HepG2 (cell line): ENCODE data around the gene RAB6B. TPM values are rescaled to one million over a fixed set of nuclear protein-coding genes. Genes with fewer than 3 reads are reported as not detected.

Experiments used
- ARID3A ChIP-seq: IDR thresholded peaks from 2 replicates; pipeline ENCODE4 v1.6.1; 2012; ENCODE audit warnings: low read depth, low read length, improper control_type of control experiment
- BATF2 ChIP-seq: sonication (generic); formaldehyde crosslinking; IDR thresholded peaks from 2 replicates; pipeline ENCODE4 v1.8.0; 2022; ENCODE audit warnings: mild to moderate bottlenecking, missing genetic modification reagents, moderate library complexity
- CBX5 ChIP-seq: sonication (generic); formaldehyde crosslinking; IDR thresholded peaks from 2 replicates; pipeline ENCODE4 v1.4.0; 2020; ENCODE audit warnings: missing genetic modification reagents, borderline replicate concordance
- CEBPB ChIP-seq: IDR thresholded peaks from 2 replicates; pipeline ENCODE4 v1.6.1; 2011; ENCODE audit warnings: low read depth, low read length, improper control_type of control experiment, borderline replicate concordance
- RELA ChIP-seq: sonication (generic); formaldehyde crosslinking; IDR thresholded peaks from 2 replicates; pipeline ENCODE4 v1.4.0; 2020; ENCODE audit warnings: missing genetic modification reagents
- ZBTB10 ChIP-seq: sonication (generic); formaldehyde crosslinking; IDR thresholded peaks from 2 replicates; pipeline ENCODE4 v1.4.0; 2020; ENCODE audit warnings: missing genetic modification reagents, borderline replicate concordance
- ZNF552 ChIP-seq: sonication (generic); formaldehyde crosslinking; IDR thresholded peaks from 2 replicates; pipeline ENCODE4 v1.9.0; 2022; ENCODE audit warnings: missing genetic modification reagents, mild to moderate bottlenecking, borderline replicate concordance
- ZNF776 ChIP-seq: sonication (generic); formaldehyde crosslinking; IDR thresholded peaks from 2 replicates; pipeline ENCODE4 v1.4.0; 2020; ENCODE audit warnings: mild to moderate bottlenecking, missing genetic modification reagents
- polyA plus RNA-seq, 8 experiments: library from polyadenylated mRNA; depleted of rRNA in 3 of 8; stranded (reverse) in 7 of 8; unstranded in 1 of 8; fragments of >200 nt; fragmentation: Illumina TruSeq in 4 of 8; extraction: Trizol in 4 of 8; gene quantifications; 2 replicates each; pipeline versions ENCODE4 v1.2.1 to v1.2.3, GENCODE V29; 2011 to 2016; ENCODE audit warnings: low read depth in 4 of 8, missing spikeins in 1 of 8, mixed read lengths in 1 of 8; ENCODE audit not compliant: insufficient read depth in 1 of 8
- total RNA-seq, 5 experiments: library from RNA; depleted of rRNA; stranded (reverse); fragments of >200 nt; fragmentation: Illumina TruSeq; extraction: Trizol; gene quantifications; 2 replicates each; pipeline ENCODE4 v1.2.3, GENCODE V29; 2016; ENCODE audit warnings: low read depth in 1 of 5
- TF ChIP-seq, protein P1 (sequence below): sonication (generic); formaldehyde crosslinking; IDR thresholded peaks from 2 replicates; pipeline ENCODE4 v1.9.0; 2021; ENCODE audit warnings: missing genetic modification reagents, borderline replicate concordance
- TF ChIP-seq, protein P2 (sequence below): sonication (generic); formaldehyde crosslinking; IDR thresholded peaks from 2 replicates; pipeline ENCODE4 v1.8.1; 2023; ENCODE audit warnings: missing genetic modification reagents, mild to moderate bottlenecking, borderline replicate concordance

RAB6B gene
- total and polyA plus RNA-seq, 2 of the 13 experiments (the other 11 are each of a cell fraction or from before 2014, with no cell fraction given): 0.16 TPM; not detected in 1

DNA sequence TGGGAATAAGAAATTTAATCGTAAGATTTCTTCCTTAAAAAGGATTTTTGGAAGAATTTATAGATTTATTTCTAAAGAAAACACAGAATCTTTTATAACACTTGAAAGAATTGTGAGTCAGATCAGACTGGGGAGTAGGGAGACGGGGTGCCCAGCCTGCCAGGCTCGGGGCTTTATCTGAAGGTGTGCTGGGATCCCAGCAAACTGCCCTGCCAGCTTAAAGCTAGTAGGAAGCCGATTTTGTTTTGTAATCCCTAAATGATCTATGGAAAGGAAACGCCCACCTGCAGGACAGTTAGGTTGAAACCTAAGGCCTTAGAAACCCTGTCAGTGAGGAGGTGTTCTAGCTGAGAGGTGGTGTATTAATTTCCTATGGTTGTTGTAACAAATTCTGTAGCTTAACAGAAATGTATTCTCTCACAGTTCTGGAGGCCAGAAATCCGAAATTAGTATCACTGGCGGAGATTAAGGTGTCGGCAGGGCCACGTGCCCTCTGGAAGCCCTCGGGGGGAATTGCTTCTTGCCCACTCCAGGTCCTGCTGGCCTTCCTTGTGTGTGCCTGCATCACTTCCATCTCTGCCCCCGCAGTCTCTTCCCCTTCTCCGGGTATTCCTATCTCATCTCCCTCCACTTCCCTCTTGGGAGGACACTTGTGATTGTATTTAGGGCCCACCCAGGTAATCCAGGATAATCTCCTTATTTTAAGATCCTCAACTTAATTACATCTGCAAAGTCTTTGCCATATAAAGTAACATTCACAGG, 19.3 kb upstream of the RAB6B start (continued):
- no peak for TF ChIP-seq BATF2 (CRISPR knock-in tag)
- TF ChIP-seq, protein P1, sequence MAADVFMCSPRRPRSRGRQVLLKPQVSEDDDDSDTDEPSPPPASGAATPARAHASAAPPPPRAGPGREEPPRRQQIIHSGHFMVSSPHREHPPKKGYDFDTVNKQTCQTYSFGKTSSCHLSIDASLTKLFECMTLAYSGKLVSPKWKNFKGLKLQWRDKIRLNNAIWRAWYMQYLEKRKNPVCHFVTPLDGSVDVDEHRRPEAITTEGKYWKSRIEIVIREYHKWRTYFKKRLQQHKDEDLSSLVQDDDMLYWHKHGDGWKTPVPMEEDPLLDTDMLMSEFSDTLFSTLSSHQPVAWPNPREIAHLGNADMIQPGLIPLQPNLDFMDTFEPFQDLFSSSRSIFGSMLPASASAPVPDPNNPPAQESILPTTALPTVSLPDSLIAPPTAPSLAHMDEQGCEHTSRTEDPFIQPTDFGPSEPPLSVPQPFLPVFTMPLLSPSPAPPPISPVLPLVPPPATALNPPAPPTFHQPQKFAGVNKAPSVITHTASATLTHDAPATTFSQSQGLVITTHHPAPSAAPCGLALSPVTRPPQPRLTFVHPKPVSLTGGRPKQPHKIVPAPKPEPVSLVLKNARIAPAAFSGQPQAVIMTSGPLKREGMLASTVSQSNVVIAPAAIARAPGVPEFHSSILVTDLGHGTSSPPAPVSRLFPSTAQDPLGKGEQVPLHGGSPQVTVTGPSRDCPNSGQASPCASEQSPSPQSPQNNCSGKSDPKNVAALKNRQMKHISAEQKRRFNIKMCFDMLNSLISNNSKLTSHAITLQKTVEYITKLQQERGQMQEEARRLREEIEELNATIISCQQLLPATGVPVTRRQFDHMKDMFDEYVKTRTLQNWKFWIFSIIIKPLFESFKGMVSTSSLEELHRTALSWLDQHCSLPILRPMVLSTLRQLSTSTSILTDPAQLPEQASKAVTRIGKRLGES (CRISPR knock-in tag): no peak
- no peak for TF ChIP-seq CBX5 (CRISPR knock-in tag)
- TF ChIP-seq CEBPB: no peak
- no peak for TF ChIP-seq ZNF552 (CRISPR knock-in tag)
- no peak for TF ChIP-seq ARID3A
- TF ChIP-seq, protein P2, sequence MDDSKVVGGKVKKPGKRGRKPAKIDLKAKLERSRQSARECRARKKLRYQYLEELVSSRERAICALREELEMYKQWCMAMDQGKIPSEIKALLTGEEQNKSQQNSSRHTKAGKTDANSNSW: no peak
- no peak for TF ChIP-seq RELA
- TF ChIP-seq ZBTB10 (CRISPR knock-in tag): no peak
- no peak for TF ChIP-seq ZNF776
